GM18867 (cell line): ENCODE data around the gene GRAMD1C.
"Not testable (repeated sequence)": the region's sequence is repeated elsewhere in the genome, so short reads cannot be mapped to it uniquely, and the experiment has no call there.

ENCODE experiments used
- ATAC-seq: cut with Tn5 transposase; IDR thresholded peaks from one replicate; pipeline ENCODE4 v1.9.1; 2021; ENCODE audit warnings: mild to moderate bottlenecking, moderate library complexity; ENCODE audit not compliant: unreplicated experiment

The GRAMD1C gene

GRCh38 chr3:113838631-113839209, at the start of gene GRAMD1C:
GRAMD1C (plus strand) TSS chr3:113838788; CDS start chr3:113838910, 122 bp downstream.
- ATAC-seq: peak; percentile 97

GRCh38 chr3:113791381-113791780, 47.2 kb upstream of the GRAMD1C start:
- ATAC-seq: no peak

GRCh38 chr3:113794526-113794925, 44.1 kb upstream of the GRAMD1C start:
- no peak for ATAC-seq

GRCh38 chr3:113795693-113796092, 42.9 kb upstream of the GRAMD1C start:
- no peak for ATAC-seq

GRCh38 chr3:113802795-113803455, 35.7 kb upstream of the GRAMD1C start:
- peak; percentile 62 for ATAC-seq

- ATAC-seq: no peak
Observed at GRCh38 chr3:113804661-113805060, 33.9 kb upstream of the GRAMD1C start.

GRCh38 chr3:113805249-113805648, 33.3 kb upstream of the GRAMD1C start:
- no peak for ATAC-seq

GRCh38 chr3:113812854-113813253, 25.7 kb upstream of the GRAMD1C start:
- ATAC-seq: no peak

- no peak for ATAC-seq
Observed at GRCh38 chr3:113819866-113820265, 18.7 kb upstream of the GRAMD1C start.

GRCh38 chr3:113825090-113825489, 13.5 kb upstream of the GRAMD1C start:
- ATAC-seq: peak; percentile 47

GRCh38 chr3:113828600-113828999, 10.0 kb upstream of the GRAMD1C start:
- peak; percentile 48 for ATAC-seq

GRCh38 chr3:113829576-113830354, 8.8 kb upstream of the GRAMD1C start:
- peak; percentile 32 for ATAC-seq

- no peak for ATAC-seq
Observed at GRCh38 chr3:113831103-113831355, 7.6 kb upstream of the GRAMD1C start.

GRCh38 chr3:113832477-113833164, 6.0 kb upstream of the GRAMD1C start:
- peak; percentile 43 for ATAC-seq

GRCh38 chr3:113834983-113835382, 3.6 kb upstream of the GRAMD1C start:
- ATAC-seq: no peak

GRCh38 chr3:113839551-113839950, 963 bp downstream of the GRAMD1C start:
- ATAC-seq: no peak

- ATAC-seq: no peak
Observed at GRCh38 chr3:113844622-113845222, 6.1 kb downstream of the GRAMD1C start.

GRCh38 chr3:113847247-113847646, 8.7 kb downstream of the GRAMD1C start:
- ATAC-seq: no peak

GRCh38 chr3:113847664-113848461, 9.3 kb downstream of the GRAMD1C start:
- ATAC-seq: no peak

- not testable (repeated sequence) for ATAC-seq
Observed at GRCh38 chr3:113849071-113849470, 10.5 kb downstream of the GRAMD1C start.
